HFFc6 (cell line): ENCODE data around the gene CAMK4. TPM values are rescaled to one million over a fixed set of nuclear protein-coding genes. Genes with fewer than 3 reads are reported as not detected.

Experiments used
- DNase-seq: peaks from one replicate; pipeline ENCODE4 v3.0.0-alpha.2; 2018
- H3K27ac Mint-ChIP-seq: 2 replicates; pipeline ENCODE4 v1.8.0; 2020; ENCODE audit warnings: mild to moderate bottlenecking, mixed read lengths
- H3K27me3 Mint-ChIP-seq: 2 replicates; pipeline ENCODE4 v1.8.0; 2021; ENCODE audit warnings: mild to moderate bottlenecking, moderate library complexity, mixed read lengths; ENCODE audit not compliant: insufficient read depth
- H3K36me3 Mint-ChIP-seq: 2 replicates; pipeline ENCODE4 v1.8.0; 2021; ENCODE audit warnings: low read depth, mixed read lengths
- H3K4me1 Mint-ChIP-seq: 2 replicates; pipeline ENCODE4 v1.8.0; 2020; ENCODE audit warnings: low read depth, mixed read lengths
- H3K4me3 Mint-ChIP-seq: 2 replicates; pipeline ENCODE4 v1.8.0; 2020; ENCODE audit warnings: mild to moderate bottlenecking, moderate library complexity, mixed read lengths
- H3K9me3 Mint-ChIP-seq: 2 replicates; pipeline ENCODE4 v1.8.0; 2020; ENCODE audit warnings: mild to moderate bottlenecking, mixed read lengths
- CTCF ChIP-seq: fragments of 200-600 bp; sonication (generic); IDR thresholded peaks from 2 replicates; pipeline ENCODE4 v1.5.0; 2021; ENCODE audit warnings: antibody characterized with exemption, mild to moderate bottlenecking
- total RNA-seq, 6 experiments: library from RNA; stranded (reverse); fragmentation: NEBNext Ultra II Directional; extraction: Animal tissue kit (Norgen Biotek cat#: 25700); gene quantifications; 2 replicates in 1 of 6; 3 replicates in 5 of 6; pipeline ENCODE4 v1.2.3, GENCODE V29; 2021

The CAMK4 gene
- total RNA-seq, 6 experiments from 2014 or later: 3.8 to 5.7 (median 4.4) TPM

- Mint-ChIP-seq H3K9me3 (no peaks in the 10 kb centered on the region), H3K4me1 (no peaks in the 10 kb centered on the region), H3K36me3 (no peaks in the 10 kb centered on the region), H3K27me3 (no peaks in the 10 kb centered on the region), H3K4me3 (no peak overlapping the region), H3K27ac (no peak overlapping the region)
- no peak for DNase-seq
- TF ChIP-seq CTCF: no peak
These were observed 96.8 kb downstream of the CAMK4 start for GRCh38 chr5:111320953-111321352.

- Mint-ChIP-seq H3K4me3 (no peak overlapping the region), H3K9me3 (no peaks in the 10 kb centered on the region), H3K36me3 (no peaks in the 10 kb centered on the region), H3K27me3 (no peaks in the 10 kb centered on the region), H3K27ac (no peak overlapping the region), H3K4me1 (no peaks in the 10 kb centered on the region)
- DNase-seq: no peak
- no peak for TF ChIP-seq CTCF
These were observed 97.2 kb downstream of the CAMK4 start for GRCh38 chr5:111321376-111321775.

GRCh38 chr5:111326551-111326950 is 102.4 kb downstream of the CAMK4 start:
- Mint-ChIP-seq H3K9me3 (no peaks in the 10 kb centered on the region), H3K36me3 (no peaks in the 10 kb centered on the region), H3K27ac (no peak overlapping the region), H3K4me3 (no peak overlapping the region), H3K4me1 (no peaks in the 10 kb centered on the region), H3K27me3 (no peaks in the 10 kb centered on the region; the same call in 1 of the 2 replicates)
- no peak for DNase-seq
- no peak for TF ChIP-seq CTCF

GRCh38 chr5:111337133-111337532 is 112.9 kb downstream of the CAMK4 start:
- DNase-seq: no peak
- H3K27ac Mint-ChIP-seq: no peak overlapping the region
- H3K27me3 Mint-ChIP-seq: no peaks in the 10 kb centered on the region
- no peaks in the 10 kb centered on the region for H3K4me1 Mint-ChIP-seq
- no peaks in the 10 kb centered on the region for H3K36me3 Mint-ChIP-seq
- H3K4me3 Mint-ChIP-seq: no peak overlapping the region
- no peaks in the 10 kb centered on the region for H3K9me3 Mint-ChIP-seq
- TF ChIP-seq CTCF: no peak

- H3K9me3 Mint-ChIP-seq: no peaks in the 10 kb centered on the region
- no peaks in the 10 kb centered on the region for H3K36me3 Mint-ChIP-seq
- DNase-seq: no peak
- no peak for TF ChIP-seq CTCF
- no peaks in the 10 kb centered on the region for H3K4me1 Mint-ChIP-seq
- no peak overlapping the region for H3K4me3 Mint-ChIP-seq
- no peaks in the 10 kb centered on the region for H3K27me3 Mint-ChIP-seq
- H3K27ac Mint-ChIP-seq: no peak overlapping the region
These were observed 113.5 kb downstream of the CAMK4 start for GRCh38 chr5:111337688-111338087.

GRCh38 chr5:111345731-111346130 is 121.5 kb downstream of the CAMK4 start:
- DNase-seq: no peak
- no peaks in the 10 kb centered on the region; the same call in 1 of the 2 replicates for H3K27me3 Mint-ChIP-seq
- no peaks in the 10 kb centered on the region for H3K9me3 Mint-ChIP-seq
- no peaks in the 10 kb centered on the region for H3K36me3 Mint-ChIP-seq
- no peak overlapping the region for H3K27ac Mint-ChIP-seq
- TF ChIP-seq CTCF: no peak
- H3K4me1 Mint-ChIP-seq: peaks cover 8% of the 10 kb centered on the region; the same call in 1 of the 2 replicates
- H3K4me3 Mint-ChIP-seq: no peak overlapping the region
